ENCODE results near the gene REEP3. TPM values are rescaled to one million over a fixed set of nuclear protein-coding genes. Genes with fewer than 3 reads are reported as not detected.

Gene REEP3
- total and polyA plus RNA-seq, 2 donors, result 11.2 to 11.9 TPM

- peaks cover 0 to 2% of the 10 kb centered on the region in 2 donors for H3K36me3 ChIP-seq (ENCODE audit: control insufficient read depth in 2 of 2, insufficient read depth in 2 of 2, low read length in 1 of 2)
- H3K27ac ChIP-seq (ENCODE audit: low read depth in 1 of 2, low read length in 1 of 2), result no peak overlapping the region
- no peak overlapping the region for H3K4me3 ChIP-seq (ENCODE audit: low read length in 2 of 2)
- no peaks in the 10 kb centered on the region for H3K4me1 ChIP-seq (ENCODE audit: control insufficient read depth in 2 of 2, insufficient read depth in 2 of 2, low read length in 2 of 2)
- no peaks in the 10 kb centered on the region for H3K9me3 ChIP-seq (ENCODE audit: control insufficient read depth in 2 of 2, insufficient read depth in 1 of 2, low read length in 1 of 2)
- no peaks in the 10 kb centered on the region for H3K27me3 ChIP-seq (ENCODE audit: control insufficient read depth in 2 of 2, insufficient read depth in 1 of 2, low read length in 1 of 2)
- WGBS, result 95% methylated on average over 1 of the region's 1 CpG
- no peak for DNase-seq (ENCODE audit: low read depth in 6 of 9, low spot score in 9 of 9)
Observed at GRCh38 chr10:63600540-63600939, 79.3 kb downstream of the REEP3 start.

GRCh38 chr10:63603709-63604445 lies 82.7 kb downstream of the REEP3 start:
- 96% methylated on average over 7 of the region's 7 CpGs for WGBS
- H3K27ac ChIP-seq (ENCODE audit: low read depth in 1 of 2, low read length in 1 of 2), result no peak overlapping the region
- no peak overlapping the region for H3K4me3 ChIP-seq (ENCODE audit: low read length in 2 of 2)
- no peaks in the 10 kb centered on the region for H3K4me1 ChIP-seq (ENCODE audit: control insufficient read depth in 2 of 2, insufficient read depth in 2 of 2, low read length in 2 of 2)
- no peaks in the 10 kb centered on the region for H3K27me3 ChIP-seq (ENCODE audit: control insufficient read depth in 2 of 2, insufficient read depth in 1 of 2, low read length in 1 of 2)
- no peak for DNase-seq (ENCODE audit: low read depth in 6 of 9, low spot score in 9 of 9)
- H3K9me3 ChIP-seq (ENCODE audit: control insufficient read depth in 2 of 2, insufficient read depth in 1 of 2, low read length in 1 of 2), result no peaks in the 10 kb centered on the region
- peaks cover 0 to 2% of the 10 kb centered on the region in 2 donors for H3K36me3 ChIP-seq (ENCODE audit: control insufficient read depth in 2 of 2, insufficient read depth in 2 of 2, low read length in 1 of 2)

DNA sequence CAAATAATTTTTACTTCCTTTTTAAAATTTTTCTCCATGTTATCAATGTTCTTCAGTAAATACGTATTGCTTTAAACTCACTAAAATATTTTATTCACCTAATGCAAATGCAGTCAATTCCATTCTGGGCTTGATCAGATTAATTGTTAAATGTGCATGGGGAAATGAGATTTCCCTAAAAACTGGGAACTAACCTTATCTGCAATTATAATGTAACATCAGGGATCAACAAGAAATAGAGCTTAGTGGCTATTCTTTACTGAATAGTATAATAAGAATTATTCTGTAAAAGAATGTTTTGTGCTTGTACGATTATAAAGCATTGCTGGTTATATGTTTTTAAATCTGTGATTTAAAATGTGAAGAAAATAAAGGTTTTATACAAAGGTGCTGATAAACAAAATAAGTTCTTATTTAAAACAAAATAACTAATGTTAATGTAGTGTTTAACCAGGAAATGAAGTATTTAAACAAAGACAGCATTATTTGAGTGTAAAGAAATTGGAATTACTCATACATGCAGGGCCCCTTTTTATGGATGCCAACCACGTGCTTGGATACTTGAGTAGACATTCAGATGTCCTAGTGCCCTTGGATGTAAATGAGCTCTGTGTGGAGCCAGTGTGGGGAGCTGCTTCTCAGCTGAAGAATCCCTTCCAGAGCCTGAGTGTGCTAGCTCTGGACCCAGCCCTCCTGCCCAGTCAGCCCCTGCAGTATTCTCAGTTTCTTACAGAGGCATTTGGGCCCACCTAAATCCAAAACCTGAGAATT lies 84.2 kb downstream of the REEP3 start:
- DNase-seq (ENCODE audit: low read depth in 6 of 9, low spot score in 9 of 9), result no peak

GRCh38 chr10:63608511-63608910 lies 87.3 kb downstream of the REEP3 start:
- no peak overlapping the region for H3K27ac ChIP-seq (ENCODE audit: low read depth in 1 of 2, low read length in 1 of 2)
- no peak for DNase-seq (ENCODE audit: low read depth in 6 of 9, low spot score in 9 of 9)
- H3K4me1 ChIP-seq (ENCODE audit: control insufficient read depth in 2 of 2, insufficient read depth in 2 of 2, low read length in 2 of 2), result no peaks in the 10 kb centered on the region
- H3K27me3 ChIP-seq (ENCODE audit: control insufficient read depth in 2 of 2, insufficient read depth in 1 of 2, low read length in 1 of 2), result no peaks in the 10 kb centered on the region
- WGBS, result 99% methylated on average over 1 of the region's 1 CpG
- no peaks in the 10 kb centered on the region for H3K9me3 ChIP-seq (ENCODE audit: control insufficient read depth in 2 of 2, insufficient read depth in 1 of 2, low read length in 1 of 2)
- peaks cover 0 to 2% of the 10 kb centered on the region in 2 donors for H3K36me3 ChIP-seq (ENCODE audit: control insufficient read depth in 2 of 2, insufficient read depth in 2 of 2, low read length in 1 of 2)
- H3K4me3 ChIP-seq (ENCODE audit: low read length in 2 of 2), result no peak overlapping the region

More for the DNA sequence above, 84.2 kb downstream of the REEP3 start:
- peak overlapping the region in 1 of 2 donors; percentile 18 for H3K27ac ChIP-seq (ENCODE audit: low read depth in 1 of 2, low read length in 1 of 2)
- H3K4me3 ChIP-seq (ENCODE audit: low read length in 2 of 2), result no peak overlapping the region
- peaks cover 0 to 5% of the 10 kb centered on the region in 2 donors for H3K36me3 ChIP-seq (ENCODE audit: control insufficient read depth in 2 of 2, insufficient read depth in 2 of 2, low read length in 1 of 2)
- H3K27me3 ChIP-seq (ENCODE audit: control insufficient read depth in 2 of 2, insufficient read depth in 1 of 2, low read length in 1 of 2), result no peaks in the 10 kb centered on the region
- no peaks in the 10 kb centered on the region for H3K9me3 ChIP-seq (ENCODE audit: control insufficient read depth in 2 of 2, insufficient read depth in 1 of 2, low read length in 1 of 2)
- WGBS, result 96% methylated on average over 3 of the region's 3 CpGs
- no peaks in the 10 kb centered on the region for H3K4me1 ChIP-seq (ENCODE audit: control insufficient read depth in 2 of 2, insufficient read depth in 2 of 2, low read length in 2 of 2)

GRCh38 chr10:63611078-63611477 lies 89.9 kb downstream of the REEP3 start:
- no peak for DNase-seq (ENCODE audit: low read depth in 6 of 9, low spot score in 9 of 9)
- Histone ChIP-seq H3K9me3 (ENCODE audit: control insufficient read depth in 2 of 2, insufficient read depth in 1 of 2, low read length in 1 of 2) (no peaks in the 10 kb centered on the region), H3K27ac (ENCODE audit: low read depth in 1 of 2, low read length in 1 of 2) (no peak overlapping the region), H3K4me3 (ENCODE audit: low read length in 2 of 2) (no peak overlapping the region), H3K36me3 (ENCODE audit: control insufficient read depth in 2 of 2, insufficient read depth in 2 of 2, low read length in 1 of 2) (peaks cover 0 to 2% of the 10 kb centered on the region in 2 donors), H3K4me1 (ENCODE audit: control insufficient read depth in 2 of 2, insufficient read depth in 2 of 2, low read length in 2 of 2) (no peaks in the 10 kb centered on the region), H3K27me3 (ENCODE audit: control insufficient read depth in 2 of 2, insufficient read depth in 1 of 2, low read length in 1 of 2) (no peaks in the 10 kb centered on the region)
- 97% methylated on average over 2 of the region's 2 CpGs for WGBS

- Histone ChIP-seq H3K27ac (ENCODE audit: low read depth in 1 of 2, low read length in 1 of 2) (no peak overlapping the region), H3K4me3 (ENCODE audit: low read length in 2 of 2) (no peak overlapping the region), H3K36me3 (ENCODE audit: control insufficient read depth in 2 of 2, insufficient read depth in 2 of 2, low read length in 1 of 2) (peaks cover 2% of the 10 kb centered on the region in 2 donors), H3K4me1 (ENCODE audit: control insufficient read depth in 2 of 2, insufficient read depth in 2 of 2, low read length in 2 of 2) (no peaks in the 10 kb centered on the region), H3K9me3 (ENCODE audit: control insufficient read depth in 2 of 2, insufficient read depth in 1 of 2, low read length in 1 of 2) (no peaks in the 10 kb centered on the region), H3K27me3 (ENCODE audit: control insufficient read depth in 2 of 2, insufficient read depth in 1 of 2, low read length in 1 of 2) (no peaks in the 10 kb centered on the region)
- DNase-seq (ENCODE audit: low read depth in 6 of 9, low spot score in 9 of 9), result no peak
- 93% methylated on average over 2 of the region's 2 CpGs for WGBS
Observed at GRCh38 chr10:63614371-63614891, 93.2 kb downstream of the REEP3 start.

GRCh38 chr10:63618552-63618951 lies 97.4 kb downstream of the REEP3 start:
- H3K27ac ChIP-seq (ENCODE audit: low read depth in 1 of 2, low read length in 1 of 2), result no peak overlapping the region
- H3K4me3 ChIP-seq (ENCODE audit: low read length in 2 of 2), result no peak overlapping the region
- H3K4me1 ChIP-seq (ENCODE audit: control insufficient read depth in 2 of 2, insufficient read depth in 2 of 2, low read length in 2 of 2), result no peaks in the 10 kb centered on the region
- 95% methylated on average over 3 of the region's 3 CpGs for WGBS
- no peaks in the 10 kb centered on the region for H3K9me3 ChIP-seq (ENCODE audit: control insufficient read depth in 2 of 2, insufficient read depth in 1 of 2, low read length in 1 of 2)
- peaks cover 0 to 5% of the 10 kb centered on the region in 2 donors for H3K36me3 ChIP-seq (ENCODE audit: control insufficient read depth in 2 of 2, insufficient read depth in 2 of 2, low read length in 1 of 2)
- DNase-seq (ENCODE audit: low read depth in 6 of 9, low spot score in 9 of 9), result no peak
- H3K27me3 ChIP-seq (ENCODE audit: control insufficient read depth in 2 of 2, insufficient read depth in 1 of 2, low read length in 1 of 2), result no peaks in the 10 kb centered on the region

DNA sequence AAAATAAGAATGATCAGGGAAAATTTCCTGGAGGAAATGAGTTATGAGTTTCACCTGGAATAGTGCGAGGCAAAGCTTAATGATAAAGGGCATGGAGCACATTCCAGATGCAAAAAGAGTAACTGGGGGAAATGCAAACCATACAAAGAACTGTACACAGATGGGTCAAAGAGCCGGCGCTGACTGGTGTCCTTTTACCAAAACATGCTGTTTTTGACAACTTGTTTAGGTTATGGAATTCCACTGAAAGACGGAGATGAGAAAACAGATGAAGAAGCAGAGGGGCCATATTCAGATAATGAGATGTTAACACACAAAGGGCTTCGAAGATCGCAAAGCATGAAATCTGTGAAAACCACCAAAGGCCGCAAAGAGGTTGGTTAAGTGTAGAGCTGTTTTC lies 98.2 kb downstream of the REEP3 start:
- 99% methylated on average over 7 of the region's 7 CpGs for WGBS
- no peak for DNase-seq (ENCODE audit: low read depth in 6 of 9, low spot score in 9 of 9)
- H3K4me3 ChIP-seq (ENCODE audit: low read length in 2 of 2), result no peak overlapping the region
- H3K9me3 ChIP-seq (ENCODE audit: control insufficient read depth in 2 of 2, insufficient read depth in 1 of 2, low read length in 1 of 2), result no peaks in the 10 kb centered on the region
- no peak overlapping the region for H3K27ac ChIP-seq (ENCODE audit: low read depth in 1 of 2, low read length in 1 of 2)
- H3K4me1 ChIP-seq (ENCODE audit: control insufficient read depth in 2 of 2, insufficient read depth in 2 of 2, low read length in 2 of 2), result no peaks in the 10 kb centered on the region
- H3K27me3 ChIP-seq (ENCODE audit: control insufficient read depth in 2 of 2, insufficient read depth in 1 of 2, low read length in 1 of 2), result no peaks in the 10 kb centered on the region
- peaks cover 0 to 5% of the 10 kb centered on the region in 2 donors for H3K36me3 ChIP-seq (ENCODE audit: control insufficient read depth in 2 of 2, insufficient read depth in 2 of 2, low read length in 1 of 2)

GRCh38 chr10:63622097-63622496 lies 100.9 kb downstream of the REEP3 start:
- Histone ChIP-seq H3K36me3 (ENCODE audit: control insufficient read depth in 2 of 2, insufficient read depth in 2 of 2, low read length in 1 of 2) (peaks cover 0 to 2% of the 10 kb centered on the region in 2 donors), H3K27ac (ENCODE audit: low read depth in 1 of 2, low read length in 1 of 2) (no peak overlapping the region), H3K4me1 (ENCODE audit: control insufficient read depth in 2 of 2, insufficient read depth in 2 of 2, low read length in 2 of 2) (no peaks in the 10 kb centered on the region), H3K27me3 (ENCODE audit: control insufficient read depth in 2 of 2, insufficient read depth in 1 of 2, low read length in 1 of 2) (no peaks in the 10 kb centered on the region), H3K4me3 (ENCODE audit: low read length in 2 of 2) (no peak overlapping the region), H3K9me3 (ENCODE audit: control insufficient read depth in 2 of 2, insufficient read depth in 1 of 2, low read length in 1 of 2) (no peaks in the 10 kb centered on the region)
- DNase-seq (ENCODE audit: low read depth in 6 of 9, low spot score in 9 of 9), result no peak
- 96% methylated on average over 2 of the region's 2 CpGs for WGBS

Data from thymus (tissue), 11 donors.